Stimulated activated CD8-positive, alpha-beta memory T cell treated with anti-CD3 and anti-CD28 coated beads, Interleukin-4, amount 100 ng/mL, for 24 hours (primary cell): ENCODE data around the gene ZBTB33.

Experiments
- DNase-seq: peaks from one replicate; pipeline ENCODE4 v3.0.0-alpha.2; 2020; ENCODE audit warnings: low read depth

ZBTB33 gene

DNA sequence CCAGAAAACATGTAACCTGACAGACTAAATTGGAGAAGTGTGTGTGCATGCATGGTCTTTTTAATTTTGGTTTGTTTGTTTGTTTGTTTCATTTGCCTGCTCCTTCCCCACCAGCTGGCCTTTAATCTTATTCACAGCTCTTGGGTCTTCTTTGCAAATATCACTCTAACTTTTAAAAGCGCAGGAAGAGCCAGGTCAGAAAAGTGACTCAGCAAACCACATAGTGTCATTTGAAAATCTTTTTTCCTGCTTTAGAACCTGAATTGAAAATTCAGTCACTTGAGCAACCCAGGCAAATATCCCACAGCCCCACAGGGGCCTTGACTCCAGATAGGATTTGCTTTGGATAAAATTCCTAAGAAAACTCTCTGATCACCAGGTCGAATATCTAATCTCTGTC is 56.0 kb downstream of the ZBTB33 start:
- DNase-seq: no peak
